HUDEP-2 (cell line): Measurements from ENCODE around the gene ZNF28.
"Not testable (repeated sequence)": the region's sequence is repeated elsewhere in the genome, so short reads cannot be mapped to it uniquely, and the experiment has no call there.

Source experiments
- DNase-seq, 76 experiments: peaks; one replicate each; lab custom pipeline; 2025; ENCODE audit not compliant: unreplicated experiment in 76 of 76; lab: John Stamatoyannopoulos, UW

Gene ZNF28

DNA sequence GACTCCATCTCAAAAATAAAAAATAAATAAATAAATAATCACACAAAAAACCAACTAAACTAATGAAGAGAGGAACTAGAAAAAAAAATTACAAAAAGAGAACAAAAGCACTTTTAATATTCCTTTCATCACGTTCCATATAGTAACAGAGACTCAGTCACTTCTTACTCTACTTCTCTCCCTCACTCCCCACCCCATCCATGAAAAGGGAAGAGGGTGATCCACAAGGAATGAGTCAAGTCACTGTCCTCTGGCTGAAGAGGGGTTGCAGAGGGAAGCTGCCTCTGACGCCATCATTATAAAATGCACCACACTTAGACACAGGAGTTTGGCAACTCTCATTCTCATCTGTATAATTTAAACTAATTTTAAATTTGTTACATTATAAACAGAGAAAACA lies 38.6 kb downstream of the ZNF28 start:
- not testable (repeated sequence) for DNase-seq

DNA sequence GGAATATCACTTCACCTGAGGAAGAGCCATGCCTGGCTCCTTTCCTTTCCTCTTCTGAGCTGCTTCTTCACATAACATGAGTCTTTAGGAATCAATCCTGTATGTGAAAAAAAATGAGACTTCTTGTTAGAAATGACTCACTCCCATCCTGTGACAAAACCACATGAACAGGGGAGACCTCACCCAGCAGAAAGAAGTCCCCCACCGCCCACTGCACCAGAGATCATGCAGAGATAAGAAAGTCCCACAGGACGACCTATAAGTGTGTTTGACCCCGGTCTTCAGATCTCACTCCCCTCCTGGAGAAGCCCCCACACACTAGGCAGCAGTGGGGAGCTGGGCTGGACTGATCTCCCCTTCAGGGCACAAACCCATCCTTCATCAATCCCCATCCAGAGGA lies 42.6 kb downstream of the ZNF28 start:
- DNase-seq: no peak

DNA sequence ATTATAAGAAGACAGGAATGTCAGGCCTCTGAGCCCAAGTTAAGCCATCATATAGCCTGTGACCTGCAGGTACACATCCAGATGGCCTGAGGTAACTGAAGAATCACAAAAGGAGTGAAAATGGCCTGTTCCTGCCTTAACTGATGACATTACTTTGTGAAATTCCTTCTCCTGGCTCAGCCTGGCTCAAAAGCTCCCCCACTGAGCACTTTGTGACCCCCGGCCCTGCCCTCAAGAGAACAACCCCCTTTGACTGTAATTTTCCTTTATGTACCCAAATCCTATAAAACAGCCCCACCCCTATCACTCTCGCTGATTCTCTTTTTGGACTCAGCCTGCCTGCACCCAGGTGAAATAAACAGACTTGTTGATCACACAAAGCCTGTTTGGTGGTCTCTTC lies 65.0 kb downstream of the ZNF28 start:
- DNase-seq: not testable (repeated sequence)

DNA sequence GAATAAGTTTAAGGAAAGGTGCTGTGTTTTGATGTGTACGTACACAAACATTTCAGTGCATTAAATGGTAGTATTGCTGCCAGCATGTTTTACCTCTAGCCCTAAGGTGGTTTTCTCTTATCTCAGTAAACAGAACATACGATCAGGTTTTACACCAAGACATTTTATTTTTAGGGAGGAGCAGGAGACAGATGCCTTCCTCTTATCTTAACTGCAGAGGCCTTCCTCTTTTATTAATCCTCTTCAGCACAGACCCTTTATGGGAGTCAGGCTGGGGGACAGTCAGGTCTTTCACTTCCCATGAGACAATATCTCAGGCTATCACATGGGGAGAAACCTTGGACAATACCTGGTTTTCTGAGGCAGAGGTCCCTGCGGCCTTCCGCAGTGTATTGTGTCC lies 71.7 kb downstream of the ZNF28 start:
- no peak for DNase-seq

DNA sequence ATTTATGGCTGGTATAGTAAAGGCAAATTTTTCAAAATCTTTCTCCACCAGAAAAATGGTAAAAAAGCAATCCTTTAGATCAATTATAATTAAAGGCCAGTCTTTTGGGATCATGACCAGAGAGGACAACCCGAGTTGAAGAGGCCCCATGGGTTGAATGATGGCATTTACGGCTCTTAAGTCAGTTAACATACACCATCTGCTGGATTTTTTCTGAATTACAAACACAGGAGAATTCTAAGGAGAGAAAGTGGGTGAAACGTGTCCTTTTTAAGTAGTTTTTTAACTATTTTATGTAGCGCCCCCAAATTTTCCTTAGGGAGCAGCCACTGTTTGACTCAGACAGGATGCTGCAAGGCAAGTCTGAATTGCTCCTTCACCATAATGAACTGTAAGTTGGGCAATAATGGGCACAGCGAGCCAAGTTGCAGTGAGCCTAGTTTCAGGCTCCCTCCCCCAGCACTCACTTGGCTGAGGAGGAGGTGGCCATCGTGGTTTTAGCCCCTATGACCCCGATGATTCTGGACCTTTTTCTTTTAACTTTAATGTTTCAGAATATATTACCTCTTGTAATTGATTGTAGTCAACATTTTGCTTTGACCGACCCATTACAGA lies 73.0 kb downstream of the ZNF28 start:
- DNase-seq: peak in 1 of 76 experiments; percentile 6
